GM19328 (cell line): ENCODE results near the gene TM2D3.

Experiments used
- ATAC-seq: cut with Tn5 transposase; IDR thresholded peaks from one replicate; pipeline ENCODE4 v1.9.1; 2021; ENCODE audit warnings: mild to moderate bottlenecking, moderate library complexity; ENCODE audit not compliant: unreplicated experiment

Gene TM2D3

DNA sequence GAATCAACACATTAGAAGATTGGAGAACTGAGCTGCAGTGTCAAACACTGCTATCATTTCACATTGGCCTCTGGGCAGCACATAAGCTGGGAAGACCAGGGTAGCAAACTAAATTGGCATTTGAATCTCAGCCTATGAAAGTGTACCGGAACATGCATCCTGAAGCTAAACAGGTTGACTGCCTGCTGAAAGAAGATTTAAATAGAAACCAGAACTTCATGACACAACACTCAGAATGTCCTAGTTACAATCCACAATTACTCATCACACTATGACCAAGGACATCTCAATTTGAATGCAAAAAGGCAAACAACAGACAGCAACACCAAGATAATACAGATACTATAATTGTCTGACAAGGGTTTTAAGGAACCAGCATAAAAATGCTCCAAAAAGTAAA, 26.2 kb downstream of the TM2D3 start:
- no peak for ATAC-seq

DNA sequence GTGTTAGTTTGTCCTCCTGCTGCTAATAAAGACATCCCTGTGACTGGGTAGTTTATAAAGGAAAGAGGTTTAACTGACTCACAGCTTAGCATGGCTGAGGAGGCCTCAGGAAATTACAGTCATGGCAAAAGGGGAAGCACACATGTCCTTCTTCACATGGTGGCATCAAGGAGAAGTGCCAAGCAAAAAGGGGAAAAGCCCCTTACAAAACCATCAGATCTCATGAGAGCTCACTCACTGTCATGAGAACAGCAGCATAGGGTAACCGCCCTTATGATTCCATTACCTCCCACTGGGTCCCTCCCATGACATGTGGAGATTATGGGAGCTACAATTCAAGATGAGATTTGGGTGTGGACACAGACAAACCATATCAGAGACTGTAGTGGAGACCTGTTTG, 27.0 kb downstream of the TM2D3 start:
- no peak for ATAC-seq

DNA sequence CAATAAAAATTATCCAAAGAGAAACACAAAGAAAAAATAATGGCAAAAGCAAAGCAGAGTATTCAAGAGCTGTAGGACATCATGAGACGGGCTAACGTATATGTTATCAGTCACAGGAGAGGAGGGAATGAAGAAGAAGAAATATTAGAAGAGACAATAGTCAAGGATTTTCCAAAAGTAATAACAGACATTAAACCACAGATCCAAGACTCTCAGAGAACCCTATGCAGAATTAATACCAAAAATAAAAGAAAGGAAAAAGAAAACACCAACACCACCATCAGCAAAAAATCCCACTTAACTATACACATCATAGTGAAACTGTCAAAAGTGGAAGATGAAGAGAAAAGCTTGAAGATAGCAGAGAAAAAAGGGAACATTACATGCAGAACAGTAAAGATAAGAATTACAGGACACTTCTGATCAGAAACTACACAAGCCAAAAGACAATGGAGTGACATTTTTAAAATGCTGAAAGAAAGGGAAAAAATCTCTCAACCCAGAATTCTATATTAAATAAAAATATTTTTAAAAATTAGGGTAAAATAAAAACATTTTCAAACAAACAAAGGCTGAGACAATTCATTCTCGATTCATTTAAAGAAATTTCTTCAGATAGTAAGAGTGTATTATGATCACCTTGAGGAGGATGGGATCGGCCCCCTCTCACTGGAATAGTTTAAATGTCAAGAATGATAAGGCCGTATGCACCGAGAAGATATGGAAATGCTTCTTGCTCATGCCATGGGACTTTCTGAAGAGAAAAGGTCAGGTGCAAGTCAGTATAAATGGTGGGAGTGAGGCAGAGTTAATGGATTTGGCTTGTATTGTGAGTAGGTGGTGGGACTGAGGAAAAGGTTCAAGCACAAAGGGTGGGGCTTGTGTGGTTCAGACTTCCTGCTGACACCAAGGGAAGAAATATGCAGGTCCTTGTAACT, 28.5 kb downstream of the TM2D3 start:
- no peak for ATAC-seq

DNA sequence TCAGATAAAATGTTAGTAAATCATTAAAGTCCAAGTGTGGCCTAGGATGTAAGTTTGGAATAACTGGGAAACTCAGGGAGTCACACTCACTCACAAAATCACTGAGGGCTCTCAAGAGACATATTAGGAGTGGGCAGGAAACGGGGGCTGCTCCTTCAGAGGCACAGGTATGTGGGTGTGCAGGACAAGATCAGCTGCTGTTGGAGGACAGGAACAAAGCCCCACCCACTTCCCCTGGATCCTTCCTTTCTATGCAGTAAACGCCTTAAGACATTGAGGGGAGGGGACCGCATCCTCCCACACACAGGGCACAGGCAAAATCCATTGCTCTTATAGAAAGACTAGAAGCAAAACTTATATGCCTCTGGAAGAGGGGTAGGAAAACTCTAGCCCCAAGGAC, 30.2 kb downstream of the TM2D3 start:
- ATAC-seq = no peak

DNA sequence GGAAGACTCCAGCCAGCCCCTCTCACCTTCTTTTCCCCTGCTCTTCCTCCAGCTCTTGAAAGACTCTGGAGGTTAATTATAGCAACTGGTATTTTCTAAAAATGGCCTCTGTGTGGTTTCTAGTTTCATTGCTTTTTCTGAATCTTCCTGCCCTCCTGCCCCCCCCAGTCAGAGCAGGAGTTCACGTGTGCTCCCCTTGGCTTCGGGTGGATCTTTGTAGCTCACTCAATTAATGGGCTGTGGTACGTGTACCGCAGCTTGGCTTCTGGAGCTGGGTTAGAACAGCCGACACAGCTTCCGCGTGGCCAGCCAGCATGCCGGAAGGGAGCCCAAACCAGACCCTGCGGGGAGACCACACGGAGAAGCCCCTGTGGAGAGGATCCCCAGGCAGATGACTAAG, 31.5 kb downstream of the TM2D3 start:
- ATAC-seq = no peak

DNA sequence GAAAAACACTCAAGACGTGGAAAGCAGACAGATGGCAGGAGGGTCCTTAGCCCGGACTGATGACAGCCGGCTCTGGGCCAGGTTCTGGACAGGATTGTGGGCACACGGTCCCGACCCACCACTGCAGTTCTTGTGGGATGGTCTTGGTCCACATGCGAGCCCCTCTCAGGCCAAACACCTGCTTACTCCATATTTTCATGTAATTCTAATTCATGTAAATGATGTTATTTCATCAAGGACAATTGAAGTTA, 32.6 kb downstream of the TM2D3 start:
- ATAC-seq = no peak

DNA sequence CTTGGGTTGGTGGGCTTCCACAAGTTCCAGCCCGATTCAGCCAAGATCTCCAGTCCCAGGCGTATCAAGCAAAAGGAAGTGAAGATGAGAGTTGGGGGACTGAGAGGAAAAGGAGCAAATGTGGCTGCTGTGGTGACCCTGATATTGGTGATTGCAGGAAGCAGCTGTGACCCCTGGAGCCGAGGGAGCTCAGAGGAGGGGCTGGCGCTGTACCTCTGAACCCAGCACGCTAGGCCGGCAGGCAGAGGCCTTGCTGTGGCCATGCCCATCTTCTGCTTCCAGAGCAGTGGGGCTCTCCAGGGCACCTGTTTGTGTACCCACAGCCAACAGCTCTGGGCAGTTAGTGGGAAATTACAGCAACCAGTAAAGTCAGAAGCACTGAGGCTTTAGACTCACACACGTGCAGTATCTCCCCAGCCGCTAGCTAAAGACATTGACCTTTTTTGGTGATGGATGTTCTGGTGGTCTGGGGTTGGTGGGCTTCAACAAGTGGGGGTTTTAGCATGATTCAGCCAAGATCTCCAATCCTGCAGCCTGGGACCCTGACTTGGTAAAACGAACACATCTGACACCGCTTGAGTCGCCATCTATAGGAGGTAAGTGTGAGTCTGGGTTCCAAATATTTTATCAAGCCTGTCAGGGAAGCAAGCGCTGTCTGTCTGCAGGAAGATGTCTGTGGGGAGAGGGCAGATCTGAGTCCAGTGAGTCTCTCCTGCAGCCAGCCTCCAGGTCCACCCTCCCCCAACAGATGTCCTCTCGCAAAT, 33.1 kb downstream of the TM2D3 start:
- no peak for ATAC-seq

DNA sequence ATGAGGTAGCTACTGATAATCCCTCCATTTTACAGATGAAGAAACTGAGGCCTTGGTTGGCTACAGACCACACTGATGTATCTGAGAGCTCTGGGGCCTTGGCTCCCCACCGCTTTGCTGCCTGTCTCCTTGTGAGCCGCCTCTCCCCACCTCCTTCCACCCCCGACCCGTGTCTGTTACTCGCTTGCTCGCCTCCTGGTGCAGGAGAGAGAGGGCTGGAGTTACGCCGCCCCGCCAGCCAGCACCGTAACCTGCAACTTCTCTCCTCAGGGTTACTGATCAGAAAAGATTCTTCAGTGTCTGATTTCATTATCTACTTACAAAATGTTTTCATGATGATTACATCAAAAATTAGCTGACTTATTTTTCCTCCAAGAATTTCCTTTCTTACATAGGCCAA, 34.1 kb downstream of the TM2D3 start:
- ATAC-seq = no peak

DNA sequence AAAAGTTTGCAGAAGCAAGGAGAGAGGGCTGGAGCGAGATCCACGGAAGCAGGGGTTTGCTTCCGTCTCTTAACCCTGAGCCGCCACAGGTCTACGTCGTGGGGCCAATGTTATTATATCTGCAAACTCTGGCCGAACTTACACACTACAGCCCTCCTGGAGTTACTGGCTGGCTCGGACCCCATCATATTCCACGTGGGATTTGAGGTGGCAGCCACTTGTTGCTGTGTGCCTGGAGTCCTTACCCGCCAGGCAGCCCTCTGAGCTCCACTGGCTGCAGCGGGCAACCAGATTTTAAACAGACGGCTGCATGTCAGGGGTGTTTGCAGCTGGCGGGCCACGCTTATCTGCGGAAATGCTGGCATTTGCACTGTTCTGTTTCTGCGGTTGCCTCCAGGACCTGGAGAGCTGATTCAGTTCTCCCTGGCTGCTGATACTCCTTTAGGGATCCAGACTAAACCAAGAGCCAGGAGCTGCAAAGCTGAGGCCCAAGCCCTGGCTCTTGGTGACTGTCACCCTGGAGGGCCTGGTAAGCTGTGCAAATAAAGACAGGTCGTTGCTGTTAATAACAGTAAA, 34.7 kb downstream of the TM2D3 start:
- no peak for ATAC-seq

DNA sequence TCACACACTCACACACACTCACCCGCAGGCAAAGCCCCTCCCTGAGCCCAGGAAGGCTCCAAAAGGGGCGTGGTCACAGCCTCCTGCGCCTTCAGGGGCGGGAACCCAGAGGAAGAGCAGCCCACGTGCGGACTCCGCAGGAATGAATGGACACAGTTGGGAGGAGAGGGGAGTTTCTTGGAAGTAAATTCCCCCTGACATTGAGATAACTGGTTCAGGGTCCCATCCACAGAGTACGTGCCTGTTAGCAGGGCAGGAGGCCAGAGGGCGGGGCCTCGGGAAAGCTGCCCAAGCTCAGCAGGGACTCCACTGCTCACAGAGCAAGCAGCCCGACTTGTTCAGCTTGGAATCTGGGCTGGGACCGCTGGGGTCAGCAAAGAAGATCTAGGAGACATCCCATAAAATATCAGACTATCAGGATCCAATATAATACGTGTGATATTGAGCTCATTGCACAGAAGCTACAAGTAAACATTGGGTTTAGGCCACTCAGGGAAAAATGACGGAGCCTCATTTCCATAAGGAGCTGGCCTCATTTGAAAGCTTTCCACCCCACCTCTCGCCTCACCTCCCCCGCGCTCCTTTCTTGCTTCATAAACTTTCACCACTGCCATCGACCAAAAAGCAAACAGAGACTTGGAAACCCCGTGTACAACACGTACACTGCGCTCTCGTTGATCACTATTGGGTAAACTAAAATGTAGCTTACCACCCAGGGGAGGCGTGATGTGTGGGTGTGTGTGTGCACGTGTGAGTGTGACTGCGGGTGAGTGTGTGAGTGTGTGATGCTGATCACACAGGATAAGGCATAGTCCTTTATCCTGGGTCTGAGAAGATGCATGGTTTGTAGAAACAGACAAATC, 36.0 kb downstream of the TM2D3 start:
- no peak for ATAC-seq

DNA sequence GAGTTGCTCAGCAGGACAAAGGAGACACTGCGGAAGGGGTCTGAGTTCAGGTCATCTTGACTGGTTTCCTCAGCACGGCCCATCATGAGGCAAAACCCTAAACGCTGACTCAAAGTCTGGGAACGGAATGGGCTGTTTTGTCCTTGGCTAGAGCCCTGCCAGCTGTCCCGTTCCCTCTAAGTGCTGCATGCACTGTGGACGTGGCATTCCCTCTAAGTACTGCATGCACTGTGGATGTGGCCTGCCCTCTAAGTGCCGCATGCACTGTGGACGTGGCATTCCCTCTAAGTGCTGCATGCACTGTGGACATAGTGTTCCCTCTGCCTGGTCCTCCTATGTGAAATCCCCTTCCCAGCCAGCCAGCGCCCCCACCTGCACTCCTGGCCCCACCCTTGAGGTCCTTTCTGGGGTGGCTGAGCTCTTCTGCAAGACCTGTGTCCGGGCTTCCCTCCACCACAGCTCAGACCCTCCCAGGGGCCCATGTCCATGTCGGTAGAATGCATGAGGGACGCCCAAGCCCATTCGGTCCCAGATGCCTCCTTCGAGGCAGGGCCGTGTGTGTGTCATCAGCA, 36.7 kb downstream of the TM2D3 start:
- ATAC-seq = no peak

DNA sequence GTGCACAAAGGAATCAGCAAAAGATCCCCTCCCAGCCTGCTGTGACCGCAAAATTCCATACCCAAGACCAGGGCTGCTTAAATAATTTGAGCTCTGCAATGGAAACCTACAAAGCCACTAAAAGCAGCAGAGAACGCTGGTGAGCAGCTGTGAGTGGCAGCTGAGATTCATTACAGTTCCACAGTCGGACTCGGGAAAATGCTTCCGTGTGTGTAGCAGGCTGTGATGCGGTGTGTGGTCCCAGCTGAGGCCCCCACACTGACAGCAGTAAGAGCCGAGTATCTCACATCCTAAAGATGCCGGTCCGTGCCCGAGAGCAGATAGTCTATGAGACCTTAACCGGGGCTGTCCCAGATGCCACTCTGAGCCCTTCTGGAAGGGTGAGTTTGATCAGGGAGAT, 37.4 kb downstream of the TM2D3 start:
- no peak for ATAC-seq

DNA sequence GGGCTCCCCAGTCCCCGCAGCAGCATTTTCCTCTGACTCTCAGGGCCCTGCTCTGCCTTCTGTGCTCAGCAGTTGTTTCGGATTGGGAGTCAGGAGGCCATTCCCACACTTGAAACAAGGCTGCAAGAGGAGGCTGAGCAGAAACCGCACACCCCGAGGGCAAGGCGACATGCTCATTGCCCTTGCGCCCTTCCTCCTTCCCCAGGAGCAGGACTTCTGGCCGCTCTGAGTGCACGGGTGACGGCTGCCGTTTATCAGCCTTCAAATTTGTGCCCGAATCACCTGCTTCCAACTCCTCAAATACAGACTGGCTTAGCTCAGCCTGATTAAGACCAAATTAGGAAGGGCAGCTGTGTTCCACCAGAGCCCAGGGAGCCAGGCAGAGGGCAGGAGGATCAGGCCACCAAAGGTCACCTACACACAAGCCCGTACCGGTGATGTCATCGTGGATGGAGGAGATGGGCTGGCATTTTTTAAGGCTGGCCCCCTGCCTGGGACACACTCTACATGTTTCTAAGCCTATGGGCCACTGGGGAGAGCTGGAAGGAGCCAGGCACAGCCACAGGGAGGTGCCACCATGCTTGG, 38.1 kb downstream of the TM2D3 start:
- ATAC-seq = no peak

DNA sequence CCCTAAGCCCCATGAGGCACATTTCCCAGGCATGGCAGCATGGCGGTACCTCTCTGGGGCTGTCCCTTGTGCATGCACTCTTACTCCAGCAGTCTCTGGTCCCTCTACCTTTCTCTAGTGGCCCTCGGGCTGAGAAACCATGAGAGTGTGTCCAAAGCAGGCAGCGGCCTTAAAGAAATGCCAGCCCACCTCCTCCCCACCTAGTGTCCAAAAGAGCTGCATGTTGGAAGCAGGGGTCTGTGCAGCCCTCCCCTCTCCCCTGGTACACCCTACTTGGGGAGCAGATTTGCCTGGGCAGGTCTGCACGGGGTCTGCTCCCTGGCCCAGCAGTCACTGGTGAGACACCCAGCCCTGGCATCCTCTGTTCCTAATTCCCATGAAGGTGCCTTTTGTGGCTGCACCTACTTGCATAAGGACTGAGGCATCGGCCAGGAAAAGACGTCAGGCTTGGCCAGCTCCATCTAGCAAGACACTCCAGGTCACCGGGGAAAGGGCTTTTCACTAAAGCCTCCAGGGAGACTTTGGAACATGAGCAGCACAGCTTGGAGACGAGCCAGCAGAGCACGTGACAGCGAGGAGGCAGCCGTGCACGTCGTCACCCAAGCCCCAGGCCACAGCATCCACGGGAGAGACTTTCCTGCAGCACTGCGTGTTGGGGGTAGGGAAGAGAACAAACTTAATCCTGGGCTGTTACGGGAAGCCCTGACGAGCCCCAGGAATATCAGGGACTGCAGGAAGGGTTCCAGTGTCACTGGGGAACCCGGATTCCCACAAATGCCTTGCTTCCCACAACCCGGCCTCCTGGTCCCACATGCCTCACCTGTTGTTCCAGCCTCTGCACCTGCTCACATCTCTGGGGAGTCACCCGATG, 38.8 kb downstream of the TM2D3 start:
- no peak for ATAC-seq

DNA sequence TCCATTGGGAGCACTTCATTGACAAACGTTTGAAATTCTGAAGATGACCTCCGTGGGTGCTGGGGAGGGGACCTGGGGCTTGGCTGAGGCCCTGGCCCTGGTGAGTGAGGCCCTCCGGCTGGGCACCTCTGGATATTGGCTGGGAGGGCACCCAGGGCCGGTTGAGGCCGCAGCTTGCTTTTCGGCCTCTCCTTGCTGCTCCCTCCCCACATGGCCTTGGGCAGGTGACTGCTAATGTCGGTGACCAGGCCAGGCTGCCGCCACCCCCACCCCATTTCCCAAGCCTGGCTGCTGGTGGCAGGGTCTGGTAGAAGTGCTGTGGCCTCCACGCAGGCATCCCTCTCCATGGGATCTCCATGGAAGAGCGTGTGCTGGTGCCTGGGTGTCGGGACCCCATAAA, 39.5 kb downstream of the TM2D3 start:
- ATAC-seq = no peak

DNA sequence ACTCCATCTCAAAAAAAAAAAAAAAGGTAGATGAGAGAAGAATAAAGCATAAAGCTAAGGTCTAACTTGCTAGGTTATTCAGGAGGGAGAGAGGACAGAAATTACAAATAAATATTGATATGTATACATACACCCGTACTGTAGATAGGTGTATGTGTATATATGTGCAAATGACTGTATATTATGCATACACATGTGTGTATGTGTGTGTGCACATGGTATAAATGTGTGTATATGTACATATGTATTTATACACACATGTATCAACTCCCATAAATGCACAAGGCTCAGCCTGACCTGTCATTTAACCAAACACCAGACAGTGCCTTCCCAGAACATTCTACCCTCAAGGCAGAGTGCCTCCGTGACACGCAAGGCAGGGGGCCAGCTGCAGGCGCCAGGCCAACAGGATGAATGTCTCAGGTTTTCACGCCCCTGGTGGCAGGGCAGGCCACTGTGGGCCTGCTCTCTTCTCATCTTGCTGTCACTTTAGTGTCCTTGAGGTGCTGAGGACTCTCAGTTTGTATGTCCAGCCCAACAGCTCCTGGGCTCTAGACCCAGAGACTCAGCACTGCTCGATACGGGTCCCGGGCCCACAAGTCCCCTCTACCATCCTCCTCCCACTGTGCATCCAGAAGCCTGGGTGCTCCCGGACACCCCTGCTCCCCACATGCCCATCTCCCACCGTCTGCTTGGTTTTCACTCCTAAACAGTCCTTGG, 40.4 kb downstream of the TM2D3 start:
- ATAC-seq = no peak

DNA sequence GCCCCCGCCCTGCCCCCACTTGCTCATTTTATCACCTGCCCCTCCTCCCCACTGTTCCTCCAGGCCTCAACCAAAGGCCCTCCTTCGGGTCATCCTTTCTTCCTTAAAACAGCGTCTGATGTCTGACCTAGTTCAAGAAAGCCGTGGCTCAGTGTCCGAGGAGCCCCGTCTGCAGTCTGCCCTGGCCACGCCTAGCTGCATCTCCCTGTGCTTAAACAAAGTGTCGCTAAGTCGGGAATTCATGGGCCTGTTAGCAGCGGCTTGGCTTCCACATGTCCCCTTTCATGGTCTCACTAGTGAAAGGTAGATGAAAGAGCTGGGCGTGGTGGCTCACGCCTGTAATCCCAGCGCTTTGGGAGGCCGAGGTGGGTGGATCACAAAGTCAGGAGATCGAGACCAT, 41.2 kb downstream of the TM2D3 start:
- no peak for ATAC-seq

DNA sequence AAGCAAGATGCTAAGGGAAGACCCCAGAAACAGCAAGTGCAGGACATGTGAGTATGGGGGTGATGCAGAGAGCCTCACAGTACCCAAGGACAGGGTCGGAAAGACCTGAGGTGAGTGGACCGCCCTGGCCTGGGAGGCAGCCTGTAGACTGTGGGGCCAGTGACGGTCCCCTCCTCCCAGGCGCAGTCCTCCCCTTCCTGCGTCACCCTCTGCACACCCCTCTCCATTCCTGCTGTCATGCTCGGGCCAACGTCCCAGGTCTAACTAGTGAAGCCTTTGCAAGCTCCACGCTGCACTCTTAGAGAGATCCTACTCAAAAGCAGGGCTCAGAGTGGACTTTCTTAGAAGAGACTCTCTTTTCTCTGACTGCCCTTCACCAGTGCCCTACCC, 41.6 kb downstream of the TM2D3 start:
- no peak for ATAC-seq
